ENCODE measurements around the gene PIK3R2.

Gene PIK3R2

DNA sequence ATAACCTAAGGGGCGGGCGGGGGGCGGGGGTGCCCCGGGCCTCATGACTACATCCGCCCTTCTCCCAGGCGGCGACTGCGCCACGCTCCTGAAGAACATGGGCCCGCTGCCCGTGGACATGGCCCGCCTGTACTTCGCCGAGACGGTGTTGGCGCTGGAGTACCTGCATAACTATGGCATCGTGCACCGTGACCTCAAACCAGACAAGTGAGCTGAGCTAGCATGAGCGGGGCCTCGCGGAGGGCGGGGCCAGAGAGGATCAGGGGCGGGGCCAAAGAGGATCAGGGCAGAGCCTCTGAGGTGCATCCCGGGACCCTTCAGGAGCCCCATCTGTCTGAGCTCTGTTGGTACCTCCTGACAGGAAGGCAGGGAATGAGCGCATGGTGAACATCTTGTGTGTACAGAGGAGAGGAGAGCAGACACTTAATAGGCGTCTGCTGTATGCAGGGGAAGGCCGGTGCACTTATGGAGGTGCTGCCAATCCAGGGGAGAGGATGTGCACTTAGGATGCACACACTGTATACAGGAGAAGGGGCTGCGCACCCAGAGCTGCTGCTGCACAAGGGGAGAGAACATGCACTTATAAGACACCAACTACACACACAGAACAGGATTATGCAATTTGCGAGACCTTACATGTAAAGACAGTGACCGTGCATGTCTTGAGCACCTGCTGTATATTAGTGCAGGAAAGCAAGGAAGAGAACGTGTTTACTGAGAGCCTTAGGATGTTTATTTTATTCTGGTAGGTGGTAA is 20.9 kb upstream of the PIK3R2 start:
- TF ChIP-seq, protein P1, sequence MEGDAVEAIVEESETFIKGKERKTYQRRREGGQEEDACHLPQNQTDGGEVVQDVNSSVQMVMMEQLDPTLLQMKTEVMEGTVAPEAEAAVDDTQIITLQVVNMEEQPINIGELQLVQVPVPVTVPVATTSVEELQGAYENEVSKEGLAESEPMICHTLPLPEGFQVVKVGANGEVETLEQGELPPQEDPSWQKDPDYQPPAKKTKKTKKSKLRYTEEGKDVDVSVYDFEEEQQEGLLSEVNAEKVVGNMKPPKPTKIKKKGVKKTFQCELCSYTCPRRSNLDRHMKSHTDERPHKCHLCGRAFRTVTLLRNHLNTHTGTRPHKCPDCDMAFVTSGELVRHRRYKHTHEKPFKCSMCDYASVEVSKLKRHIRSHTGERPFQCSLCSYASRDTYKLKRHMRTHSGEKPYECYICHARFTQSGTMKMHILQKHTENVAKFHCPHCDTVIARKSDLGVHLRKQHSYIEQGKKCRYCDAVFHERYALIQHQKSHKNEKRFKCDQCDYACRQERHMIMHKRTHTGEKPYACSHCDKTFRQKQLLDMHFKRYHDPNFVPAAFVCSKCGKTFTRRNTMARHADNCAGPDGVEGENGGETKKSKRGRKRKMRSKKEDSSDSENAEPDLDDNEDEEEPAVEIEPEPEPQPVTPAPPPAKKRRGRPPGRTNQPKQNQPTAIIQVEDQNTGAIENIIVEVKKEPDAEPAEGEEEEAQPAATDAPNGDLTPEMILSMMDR (IDR thresholded peaks at IDR 0.05; ENCODE audit: control insufficient read depth, insufficient read depth, low read depth, low read length, missing control alignments) = no peak
- no peak for DNase-seq (ENCODE audit: low read depth)
- H3K4me3 ChIP-seq (ENCODE audit: control insufficient read depth, low read depth, low read length) = no peak overlapping the region

DNA sequence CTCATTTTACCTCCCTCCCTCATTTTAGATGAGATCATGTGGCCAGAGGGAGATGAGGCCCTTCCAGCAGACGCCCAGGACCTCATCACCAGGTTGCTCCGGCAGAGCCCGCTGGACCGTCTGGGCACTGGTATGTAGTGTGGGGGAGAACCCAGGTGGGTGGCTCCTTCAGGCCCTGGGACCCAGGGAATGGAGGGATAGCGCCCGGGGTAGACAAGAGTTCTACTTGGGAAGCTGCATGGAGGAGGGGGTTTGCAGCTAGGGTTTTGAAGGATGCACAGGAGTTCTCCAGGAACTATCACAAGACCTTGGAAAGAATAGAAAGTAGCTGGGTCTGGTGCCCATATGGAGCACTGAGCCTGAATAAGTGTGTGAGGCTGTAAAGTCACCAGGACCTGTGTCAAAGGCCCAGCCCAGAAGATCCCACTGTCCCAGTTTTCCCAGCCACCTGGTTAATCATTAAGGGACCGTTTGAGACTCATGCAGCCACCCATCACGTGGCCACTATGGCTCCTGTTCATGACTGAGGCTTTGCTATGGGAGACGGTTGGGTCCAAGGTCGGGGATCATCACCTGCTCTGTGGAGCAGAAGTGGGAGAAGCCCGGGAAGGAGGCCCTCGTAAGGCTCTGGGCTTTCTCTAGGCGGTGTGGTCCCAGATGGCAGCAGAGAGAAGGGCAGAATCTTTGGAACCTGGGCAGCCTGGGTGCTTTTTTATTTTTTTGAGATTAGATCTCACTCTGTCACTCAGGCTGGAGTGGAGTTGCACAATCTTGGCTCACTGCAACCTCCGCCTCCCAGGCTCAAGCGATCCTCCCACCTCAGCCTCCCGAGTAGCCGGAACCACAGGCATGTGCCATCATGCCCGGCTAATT is 17.0 kb upstream of the PIK3R2 start:
- H3K4me3 ChIP-seq (ENCODE audit: control insufficient read depth, low read depth, low read length) = no peak overlapping the region
- TF ChIP-seq, protein P1 (IDR thresholded peaks at IDR 0.05; ENCODE audit: control insufficient read depth, insufficient read depth, low read depth, low read length, missing control alignments) = no peak
- no peak for DNase-seq (ENCODE audit: low read depth)

DNA sequence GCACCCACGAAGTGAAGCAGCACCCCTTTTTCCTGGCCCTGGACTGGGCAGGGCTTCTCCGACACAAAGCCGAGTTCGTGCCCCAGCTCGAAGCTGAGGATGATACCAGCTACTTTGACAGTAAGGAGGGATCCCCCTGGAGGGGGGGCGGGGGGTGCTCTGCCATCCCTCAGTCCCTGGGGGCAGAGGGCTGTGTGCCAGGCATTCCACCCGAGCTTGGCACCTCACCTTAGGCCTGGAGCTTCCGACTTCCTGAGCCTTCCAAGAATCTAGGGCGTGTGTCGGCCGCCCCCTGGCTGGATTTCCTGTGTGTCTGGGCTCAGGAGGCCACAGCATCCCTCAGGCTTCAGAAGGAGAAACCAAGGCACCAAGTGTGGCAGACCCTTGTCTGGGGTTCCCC is 15.7 kb upstream of the PIK3R2 start:
- TF ChIP-seq, protein P1 (IDR thresholded peaks at IDR 0.05; ENCODE audit: control insufficient read depth, insufficient read depth, low read depth, low read length, missing control alignments) = no peak
- no peak for DNase-seq (ENCODE audit: low read depth)
- no peak overlapping the region for H3K4me3 ChIP-seq (ENCODE audit: control insufficient read depth, low read depth, low read length)

DNA sequence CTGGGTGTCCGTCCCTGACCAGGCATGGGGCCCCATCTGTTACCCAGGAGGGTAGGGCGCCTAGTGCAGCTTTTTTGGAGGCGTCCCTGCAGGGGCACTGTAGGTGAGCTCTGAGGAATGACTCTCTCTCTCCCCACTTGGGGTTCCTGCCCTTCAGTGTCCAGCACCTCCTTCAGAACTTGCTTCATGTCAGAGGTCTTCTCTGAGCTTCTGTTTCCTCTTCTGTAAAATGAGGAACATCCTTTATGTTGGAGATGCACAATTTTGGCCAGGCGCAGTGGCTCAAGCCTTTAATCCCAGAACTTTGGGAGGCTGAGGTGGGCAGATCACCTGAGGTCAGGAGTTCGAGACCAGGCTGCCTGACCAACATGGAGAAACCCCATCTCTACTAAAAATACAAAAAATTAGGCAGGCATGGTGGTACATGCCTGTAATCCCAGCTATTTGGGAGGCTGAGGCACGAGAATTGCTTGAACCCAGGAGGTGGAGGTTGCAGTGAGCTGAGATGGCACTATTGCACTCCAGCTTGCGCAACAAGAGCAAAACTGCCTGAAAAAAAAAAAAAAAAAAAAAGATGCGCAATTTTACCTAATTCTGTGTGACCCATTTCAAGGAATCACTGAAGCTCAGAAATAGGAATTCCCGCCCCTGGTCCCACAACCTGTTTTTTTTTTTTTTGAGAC is 15.2 kb upstream of the PIK3R2 start:
- H3K4me3 ChIP-seq (ENCODE audit: control insufficient read depth, low read depth, low read length) = no peak overlapping the region
- TF ChIP-seq, protein P1 (IDR thresholded peaks at IDR 0.05; ENCODE audit: control insufficient read depth, insufficient read depth, low read depth, low read length, missing control alignments) = no peak
- no peak for DNase-seq (ENCODE audit: low read depth)

DNA sequence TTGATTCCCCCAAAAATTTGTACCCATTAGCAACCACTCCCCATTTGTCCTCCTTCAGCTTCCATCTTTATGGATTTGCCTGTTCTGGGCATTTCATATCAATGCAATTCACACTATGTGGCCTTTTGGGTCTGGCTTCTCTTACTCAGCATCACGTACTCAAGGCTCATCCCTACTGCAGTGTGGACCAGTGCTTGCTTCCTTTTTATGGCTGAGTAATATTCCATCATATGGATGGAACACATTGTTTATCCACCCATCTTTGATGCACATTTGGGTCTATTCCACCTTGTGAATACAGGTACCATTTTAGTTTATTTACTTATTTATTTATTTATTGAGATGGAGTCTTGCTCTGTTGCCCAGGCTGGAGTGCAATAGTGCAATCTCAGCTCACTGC is 12.5 kb upstream of the PIK3R2 start:
- DNase-seq (ENCODE audit: low read depth) = no peak

DNA sequence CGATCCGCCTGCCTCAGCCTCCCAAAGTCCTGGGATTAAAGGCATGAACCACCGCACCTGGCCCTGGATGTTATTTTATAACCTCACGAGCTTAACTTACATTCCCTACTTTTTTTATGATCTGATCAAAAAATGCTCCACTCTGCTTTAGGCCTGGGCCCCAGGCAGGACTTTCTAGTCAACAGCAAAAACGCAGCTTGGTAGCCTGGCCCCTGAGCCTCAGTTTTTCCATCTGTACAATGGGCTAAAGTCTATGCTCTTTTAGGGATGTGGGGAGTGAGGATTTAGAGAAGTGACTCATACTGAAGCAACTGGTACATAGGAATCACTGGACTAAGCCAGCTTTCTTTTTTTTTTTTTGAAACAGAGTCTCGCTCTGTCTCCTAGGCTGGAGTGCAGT is 11.9 kb upstream of the PIK3R2 start:
- no peak for DNase-seq (ENCODE audit: low read depth)
- TF ChIP-seq, protein P1 (IDR thresholded peaks at IDR 0.05; ENCODE audit: control insufficient read depth, insufficient read depth, low read depth, low read length, missing control alignments) = no peak
- no peak overlapping the region for H3K4me3 ChIP-seq (ENCODE audit: control insufficient read depth, low read depth, low read length)

More for the DNA sequence above, 12.5 kb upstream of the PIK3R2 start:
- TF ChIP-seq, protein P1 (IDR thresholded peaks at IDR 0.05; ENCODE audit: control insufficient read depth, insufficient read depth, low read depth, low read length, missing control alignments) = no peak
- H3K4me3 ChIP-seq (ENCODE audit: control insufficient read depth, low read depth, low read length) = no peak overlapping the region

Measured in AG09309 (cell line).